GM19395 (cell line): Measurements from ENCODE around the gene MARK1.

Source experiments
- ATAC-seq: cut with Tn5 transposase; IDR thresholded peaks from one replicate; pipeline ENCODE4 v1.9.1; 2021; ENCODE audit warnings: mild to moderate bottlenecking, moderate library complexity; ENCODE audit not compliant: unreplicated experiment

The MARK1 gene

DNA sequence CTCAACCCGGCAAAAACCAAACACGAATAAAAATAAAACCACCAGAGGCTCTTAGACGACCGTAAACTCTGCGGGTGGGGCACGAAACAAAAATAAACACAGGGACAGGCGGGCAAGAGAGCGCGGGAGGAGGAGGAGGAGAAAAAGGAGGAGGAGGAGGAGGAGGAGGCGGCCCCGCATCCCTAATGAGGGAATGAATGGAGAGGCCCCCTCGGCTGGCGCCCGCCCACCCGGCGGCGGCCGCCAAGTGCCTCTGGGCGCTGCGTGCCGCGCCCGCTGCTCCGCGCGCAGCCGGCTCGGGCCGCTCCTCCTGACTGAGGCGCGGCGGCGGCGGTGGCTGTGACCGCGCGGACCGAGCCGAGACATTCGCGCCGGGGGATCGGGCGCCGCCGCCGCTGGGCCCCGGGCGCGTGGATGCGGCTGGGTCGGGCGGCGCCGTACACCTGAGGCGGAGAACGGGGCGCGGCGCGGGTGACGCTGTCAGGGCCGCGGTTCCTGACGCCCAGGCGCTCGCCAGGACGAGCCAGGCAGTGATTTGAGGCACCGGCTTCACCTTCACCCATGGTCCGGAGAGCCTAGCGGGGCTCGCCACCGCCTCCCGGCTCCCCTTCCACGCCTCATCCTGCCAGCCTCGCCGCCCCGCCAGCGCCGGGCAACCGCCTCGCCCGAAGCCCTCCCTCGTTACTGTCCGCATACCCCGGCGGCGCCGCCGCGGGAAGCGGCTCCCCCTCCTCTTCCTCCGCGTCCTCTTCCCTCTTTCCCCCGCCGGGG lies at the start of gene MARK1:
Gene MARK1 (plus strand): TSS at position 229 of the 771 bp plus-strand sequence. CDS start 687 bp downstream, outside the sequence.
- peak; percentile 64 for ATAC-seq

DNA sequence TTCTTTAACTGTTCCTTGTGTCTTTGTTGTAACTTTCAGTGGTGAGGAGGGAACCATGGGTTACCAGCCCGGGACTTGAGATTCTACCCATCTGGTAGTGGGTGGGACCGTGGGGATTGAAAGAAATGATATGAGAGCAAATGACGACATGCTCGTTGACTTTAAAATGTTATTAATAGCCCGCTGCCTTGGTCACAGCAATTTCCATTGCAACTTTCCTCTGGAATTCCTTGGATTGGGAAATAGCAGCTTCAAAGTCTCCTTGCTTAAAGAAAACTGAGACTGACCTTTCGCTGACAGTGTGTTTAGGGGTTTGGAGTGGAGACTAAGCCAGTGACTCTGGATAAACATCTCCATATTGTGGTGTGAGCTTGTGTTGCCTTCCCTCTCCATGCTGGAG lies 44.2 kb upstream of the MARK1 start:
- ATAC-seq, result no peak

DNA sequence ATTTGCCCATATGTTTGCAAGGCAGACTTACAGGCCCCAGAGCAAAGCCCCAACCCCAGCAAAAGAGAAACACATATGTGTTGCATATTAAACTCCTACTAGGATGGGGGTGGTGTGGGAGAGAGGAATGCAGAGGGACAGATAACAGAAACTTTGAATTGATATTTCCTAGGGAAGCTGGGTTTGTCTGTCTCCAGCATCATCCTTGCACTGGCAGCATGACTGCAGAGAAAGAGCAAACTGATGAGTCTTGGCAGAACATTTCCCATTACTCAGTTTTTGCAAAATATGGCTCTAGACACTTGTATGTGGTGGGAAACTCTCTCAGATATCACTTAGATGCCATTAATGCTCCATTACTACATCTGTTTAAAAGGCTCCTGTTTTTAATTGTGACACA lies 43.8 kb upstream of the MARK1 start:
- no peak for ATAC-seq

DNA sequence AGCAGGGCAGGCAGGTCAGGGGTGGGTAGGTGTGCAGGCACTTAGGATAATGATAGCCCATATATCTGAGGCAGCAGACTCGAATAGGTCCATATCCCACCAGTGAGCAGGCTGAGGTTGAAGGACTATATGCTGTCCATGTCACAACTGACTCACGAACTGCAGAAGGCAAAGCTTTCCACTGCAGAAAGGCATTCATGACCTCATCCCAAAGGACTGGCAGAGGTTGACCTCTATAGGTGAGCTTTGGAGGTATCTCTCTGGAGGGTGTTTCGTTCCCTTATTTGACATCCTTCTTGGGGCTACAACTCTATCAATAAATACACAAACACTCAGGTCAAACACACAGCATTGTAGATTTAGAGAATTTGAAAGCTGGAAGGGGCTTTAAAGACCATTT lies 42.8 kb upstream of the MARK1 start:
- no peak for ATAC-seq

DNA sequence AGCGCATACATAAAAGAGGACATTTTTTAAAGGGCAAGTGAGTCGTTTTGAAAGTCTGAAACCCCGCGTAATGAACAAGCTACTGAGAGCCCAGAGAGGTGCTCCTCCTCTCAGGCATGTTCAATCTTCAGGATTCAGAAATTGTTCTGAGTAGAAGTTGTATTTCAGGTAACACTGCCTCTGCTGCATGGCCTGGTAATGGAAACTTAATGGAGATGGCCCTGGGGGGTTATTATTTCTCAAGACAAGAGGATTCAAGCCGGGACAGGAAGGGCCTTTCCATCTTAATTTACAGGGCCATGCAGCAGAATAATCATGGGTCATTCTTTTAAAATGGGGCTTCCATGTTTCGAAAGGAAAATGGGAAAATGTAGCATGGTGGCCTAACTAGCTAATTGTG lies 42.1 kb upstream of the MARK1 start:
- no peak for ATAC-seq

DNA sequence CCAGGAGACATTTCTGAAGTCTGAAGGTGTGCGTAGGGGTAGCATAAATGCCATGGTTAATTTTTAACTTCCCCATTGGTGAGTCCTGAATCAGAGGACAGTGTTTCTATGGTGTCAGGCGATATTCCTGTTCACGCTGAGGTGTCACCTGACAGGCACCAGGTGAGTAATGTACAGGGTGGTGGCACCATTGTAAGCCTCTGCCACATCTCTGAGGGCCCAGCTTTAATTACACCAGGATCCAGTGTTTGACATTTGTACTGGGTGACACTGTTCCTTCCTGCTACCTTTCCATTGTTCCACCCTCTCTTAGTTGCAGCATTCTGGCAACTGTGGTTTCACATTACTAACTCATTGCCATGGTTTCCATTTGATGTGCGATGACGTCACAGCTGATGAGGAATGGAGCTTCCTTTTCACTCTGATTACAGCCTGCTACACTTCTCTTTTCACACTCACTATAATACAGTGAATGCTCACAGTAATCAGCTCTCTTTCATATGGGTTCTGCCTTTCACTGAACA lies 40.6 kb upstream of the MARK1 start:
- ATAC-seq, result no peak

DNA sequence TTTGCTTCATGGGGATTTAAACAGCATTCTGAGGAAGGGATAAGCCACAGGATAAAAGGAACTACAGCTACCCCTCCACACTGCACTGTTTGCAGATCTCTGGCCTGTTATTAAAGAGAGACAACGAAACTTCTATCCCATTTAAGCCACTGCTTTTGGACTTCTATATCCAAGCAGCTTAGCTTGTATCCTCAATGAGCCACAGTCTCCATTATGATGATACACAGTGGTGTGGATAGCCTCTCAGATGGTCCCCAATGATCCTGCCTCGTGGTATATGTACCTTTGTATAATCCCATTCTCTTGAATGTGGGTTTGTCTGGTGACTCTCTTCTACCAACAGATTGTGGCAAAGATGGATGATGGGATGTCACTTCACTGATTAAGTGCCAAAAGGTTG lies 36.0 kb upstream of the MARK1 start:
- no peak for ATAC-seq

DNA sequence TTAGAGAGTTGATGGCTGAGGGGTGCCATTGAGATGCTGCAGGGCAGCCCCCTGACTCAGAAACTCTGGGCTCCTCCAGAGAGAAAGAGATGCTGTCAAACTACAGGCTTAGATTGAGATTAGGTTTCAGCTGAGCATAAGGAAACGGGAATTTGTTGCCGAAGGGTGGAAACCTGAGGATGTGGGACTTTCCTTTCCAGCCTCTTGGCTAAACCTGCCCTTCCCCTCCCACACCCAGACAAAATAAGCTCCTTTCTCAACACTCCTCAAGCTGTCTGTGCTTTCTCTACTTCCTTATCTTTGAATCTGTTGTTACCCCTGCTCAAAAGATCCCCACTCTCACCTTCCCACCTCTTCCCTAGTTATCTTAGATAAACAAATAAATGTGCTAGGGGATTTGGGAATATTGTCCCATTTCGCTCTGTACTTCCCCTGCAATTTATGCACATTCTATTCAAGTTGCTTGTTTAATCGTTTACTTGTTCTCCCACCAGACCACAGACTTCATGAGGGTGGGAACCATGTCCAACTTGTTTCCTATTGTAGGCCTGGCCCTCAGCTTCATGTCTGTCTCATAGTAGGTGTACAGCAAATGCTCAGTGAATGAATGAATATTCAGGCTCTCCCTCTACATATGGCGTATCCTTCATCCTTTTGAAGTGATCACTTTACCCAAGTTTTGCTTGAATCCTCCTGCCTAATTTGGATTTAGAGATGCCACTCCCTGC lies 30.6 kb upstream of the MARK1 start:
- no peak for ATAC-seq

DNA sequence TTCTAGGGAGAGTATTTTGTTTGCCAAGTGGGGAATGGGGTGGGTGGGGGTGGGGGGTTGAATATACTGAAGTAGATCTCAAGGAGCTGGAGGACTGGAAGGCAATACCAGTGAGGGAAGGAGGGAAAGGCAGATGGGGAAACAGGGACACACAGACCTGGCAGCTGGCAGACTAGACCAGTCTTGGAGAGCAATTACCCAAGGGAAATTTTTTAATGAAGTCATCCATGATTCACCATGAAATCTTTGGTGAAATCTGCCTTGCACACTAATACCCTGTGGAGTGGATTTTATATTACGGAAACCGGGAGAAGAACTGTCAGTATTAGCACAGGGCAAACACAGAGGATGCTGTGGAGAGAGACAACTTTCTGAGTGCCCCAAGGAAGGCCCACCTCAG lies 29.7 kb upstream of the MARK1 start:
- no peak for ATAC-seq

DNA sequence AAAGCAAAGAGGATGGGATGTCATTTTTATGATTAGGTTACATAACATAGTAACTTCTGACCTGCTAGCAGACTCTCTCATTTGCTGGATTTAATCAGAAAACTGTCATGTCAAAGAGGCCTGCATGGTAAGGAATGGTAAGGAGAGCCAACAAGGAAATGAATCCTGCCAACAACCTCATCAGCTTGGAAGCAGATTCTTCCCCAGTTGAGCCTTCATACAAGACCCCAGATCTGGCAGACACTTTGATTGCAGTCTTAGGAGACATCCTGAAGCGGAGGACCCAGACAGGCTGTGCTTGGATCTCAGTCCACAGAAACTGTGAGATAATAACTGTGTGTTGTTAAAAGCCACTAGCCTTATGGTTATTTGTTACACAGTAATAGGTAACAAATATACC lies 27.6 kb upstream of the MARK1 start:
- no peak for ATAC-seq

DNA sequence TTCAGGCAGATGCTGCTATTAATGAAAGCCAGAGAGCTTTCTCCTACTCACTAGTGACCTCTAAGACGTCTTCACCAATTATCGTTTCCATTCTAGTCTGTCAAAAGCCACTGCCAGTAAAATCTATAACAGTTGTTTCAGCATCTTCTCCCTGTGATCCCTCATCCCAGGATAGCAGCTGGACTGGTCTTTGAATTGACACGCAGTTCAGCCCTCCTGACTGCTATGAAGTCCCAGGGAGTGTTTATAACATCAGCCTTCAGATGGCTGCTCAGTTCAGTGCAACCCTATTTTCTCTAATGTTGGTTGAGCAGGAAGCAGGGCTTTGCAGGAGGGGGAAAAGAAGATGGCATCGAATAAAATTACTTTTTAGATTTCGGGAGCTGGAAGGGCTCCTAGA lies 23.6 kb upstream of the MARK1 start:
- no peak for ATAC-seq

DNA sequence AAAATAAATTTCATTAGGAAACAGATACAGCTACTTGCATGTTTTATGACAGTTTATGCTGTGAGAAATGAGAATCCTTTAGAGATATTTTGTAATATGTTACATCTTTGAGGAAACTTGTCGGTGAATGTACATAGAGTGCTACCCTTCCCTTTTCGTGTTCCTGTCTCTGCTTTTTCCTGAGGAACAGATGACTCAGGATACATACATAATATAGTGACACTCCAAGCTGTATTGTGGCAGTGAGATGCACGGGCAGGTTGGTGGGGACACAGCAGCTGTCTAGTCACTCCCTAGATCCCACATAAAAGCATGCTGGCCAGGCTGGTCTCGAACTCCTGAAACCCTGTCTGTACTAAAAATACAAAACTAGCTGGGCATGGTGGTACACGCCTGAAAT lies 20.9 kb upstream of the MARK1 start:
- ATAC-seq, result no peak

DNA sequence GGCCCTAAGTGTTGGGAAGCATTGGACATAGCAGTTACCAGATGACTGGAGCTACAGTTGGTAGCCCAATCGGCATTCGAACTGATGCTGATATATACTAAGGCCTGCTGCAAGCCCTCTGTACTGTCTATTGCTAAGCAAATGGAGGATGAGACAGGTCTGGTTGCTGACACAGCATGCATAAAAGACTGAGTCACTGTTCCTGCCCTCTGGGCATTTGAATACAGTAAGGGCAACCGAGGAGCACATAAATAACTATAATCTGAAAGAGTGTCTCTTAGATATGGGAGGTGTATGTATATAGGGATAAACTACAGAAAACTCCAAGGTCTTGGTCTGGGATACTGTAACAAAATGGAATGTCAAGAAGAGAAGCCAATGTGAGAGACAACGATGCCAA lies 16.8 kb upstream of the MARK1 start:
- ATAC-seq, result no peak

DNA sequence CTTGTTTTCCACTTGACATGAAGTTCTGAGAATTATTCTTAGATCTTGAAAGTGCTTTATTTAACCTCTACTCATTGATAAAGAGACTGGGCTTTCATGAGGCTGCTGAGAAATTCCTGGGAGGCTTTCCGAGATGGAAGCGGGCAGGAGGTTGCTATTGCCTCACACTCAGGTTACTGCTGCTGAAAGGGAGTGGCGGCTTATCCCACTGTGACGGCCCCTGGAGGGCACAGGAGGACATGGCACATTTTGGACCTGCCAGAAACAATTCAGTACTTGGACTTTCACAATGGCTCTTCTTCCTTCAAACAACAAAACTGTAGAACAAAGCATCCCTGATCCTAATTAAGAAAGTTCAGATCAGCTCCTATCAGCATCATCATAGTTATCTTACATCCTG lies 16.2 kb upstream of the MARK1 start:
- ATAC-seq, result no peak

DNA sequence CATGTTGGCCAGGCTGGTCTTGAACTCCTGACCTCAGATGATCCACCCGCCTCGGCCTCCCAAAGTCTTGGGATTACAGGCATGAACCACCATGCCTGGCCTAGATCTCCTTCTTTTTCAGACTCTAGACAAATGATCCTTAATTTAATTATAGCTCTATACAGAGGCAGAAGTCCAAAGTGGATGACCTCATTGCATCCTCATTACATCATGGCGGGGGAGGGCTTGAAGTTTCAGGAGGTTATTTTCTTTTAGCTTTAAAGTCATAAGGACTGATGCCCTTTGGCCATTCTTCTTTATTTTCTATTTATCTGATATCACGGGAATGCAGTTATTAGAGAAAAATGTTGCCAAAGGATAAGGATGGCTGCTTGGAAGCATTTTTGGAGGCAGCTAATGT lies 14.1 kb upstream of the MARK1 start:
- ATAC-seq, result no peak

DNA sequence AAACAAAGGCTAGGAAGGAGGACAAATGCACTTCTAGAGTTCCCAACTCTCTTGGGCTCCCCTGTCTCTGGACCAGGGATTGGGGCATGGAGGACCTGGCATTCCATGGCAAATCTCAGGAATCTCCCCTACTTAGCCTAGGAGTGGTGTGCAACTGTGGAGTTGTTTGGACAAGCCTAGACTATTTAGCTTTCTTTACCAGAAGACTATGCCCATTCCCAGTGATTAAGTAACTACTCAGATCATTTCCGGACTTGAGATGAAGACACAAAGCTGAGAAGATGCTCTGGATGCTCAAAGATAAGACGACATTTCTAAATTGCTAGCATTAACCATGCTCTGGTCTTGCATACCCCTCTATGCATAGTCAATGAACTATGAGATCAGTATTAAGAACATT lies 13.7 kb upstream of the MARK1 start:
- no peak for ATAC-seq

DNA sequence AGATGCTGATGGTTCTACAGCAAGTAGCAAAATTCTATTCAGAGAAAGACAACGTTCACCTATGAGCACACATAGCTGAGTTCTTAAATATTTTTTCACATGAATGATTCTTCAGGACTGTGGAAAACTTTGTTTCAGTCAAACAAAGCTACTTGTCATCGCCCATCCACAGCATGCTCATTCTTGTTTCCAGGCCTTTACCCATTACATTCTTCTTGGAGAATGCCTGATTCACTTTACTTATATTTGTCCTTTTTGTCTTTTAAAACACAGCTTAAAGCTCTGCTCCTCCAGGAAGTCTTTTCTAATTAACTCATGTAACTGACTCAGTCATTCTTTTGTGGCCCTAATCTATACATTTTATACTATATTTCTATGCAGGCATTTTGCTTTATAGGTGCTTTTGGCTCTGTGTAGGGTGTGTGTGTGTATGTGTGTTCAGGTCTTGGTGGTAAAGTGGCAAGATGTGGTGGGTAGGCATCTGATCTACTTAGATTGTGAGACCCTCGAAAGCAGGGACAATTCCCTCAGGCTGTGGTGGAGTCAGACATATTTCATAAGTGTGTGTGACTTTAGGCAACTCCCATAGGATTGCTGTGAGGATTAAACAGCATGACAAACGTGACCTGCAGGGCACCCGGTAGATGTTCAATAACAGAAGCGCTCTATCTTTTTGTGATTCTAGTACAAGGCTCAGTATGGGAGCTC lies 11.8 kb upstream of the MARK1 start:
- no peak for ATAC-seq

DNA sequence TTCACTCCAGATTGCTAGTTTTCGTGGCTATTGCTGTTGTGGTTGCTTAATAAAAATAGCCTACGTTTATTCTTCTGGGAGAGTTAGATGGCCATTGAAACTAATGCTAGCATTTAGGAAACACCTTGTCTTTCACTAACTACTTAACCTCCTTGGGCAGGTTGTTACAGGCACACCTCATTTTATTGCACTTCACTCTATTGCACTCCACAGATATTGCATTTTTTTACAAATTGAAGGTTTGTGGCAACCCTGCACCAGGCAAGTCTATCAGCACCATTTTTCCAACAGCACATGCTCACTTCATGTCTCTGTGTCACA lies 11.3 kb upstream of the MARK1 start:
- ATAC-seq, result no peak

DNA sequence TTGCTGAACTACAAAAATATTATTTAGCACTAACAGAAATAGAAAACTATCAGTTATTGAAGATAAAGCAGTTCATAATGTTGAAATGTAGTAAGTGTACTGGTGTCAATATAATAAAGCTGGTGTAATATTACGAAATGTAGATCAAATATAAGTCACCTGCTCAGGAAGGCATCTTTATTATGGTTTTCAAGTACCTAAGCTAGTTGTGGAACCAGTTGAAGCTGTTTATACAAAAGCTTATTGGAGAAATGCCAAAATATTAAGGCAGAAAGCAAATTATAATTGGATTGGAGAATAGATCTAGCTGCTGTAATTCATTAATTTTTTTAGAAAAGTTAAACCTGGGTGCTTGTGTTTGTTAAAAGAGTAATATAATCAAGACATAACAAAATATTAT lies 6.2 kb upstream of the MARK1 start:
- no peak for ATAC-seq

DNA sequence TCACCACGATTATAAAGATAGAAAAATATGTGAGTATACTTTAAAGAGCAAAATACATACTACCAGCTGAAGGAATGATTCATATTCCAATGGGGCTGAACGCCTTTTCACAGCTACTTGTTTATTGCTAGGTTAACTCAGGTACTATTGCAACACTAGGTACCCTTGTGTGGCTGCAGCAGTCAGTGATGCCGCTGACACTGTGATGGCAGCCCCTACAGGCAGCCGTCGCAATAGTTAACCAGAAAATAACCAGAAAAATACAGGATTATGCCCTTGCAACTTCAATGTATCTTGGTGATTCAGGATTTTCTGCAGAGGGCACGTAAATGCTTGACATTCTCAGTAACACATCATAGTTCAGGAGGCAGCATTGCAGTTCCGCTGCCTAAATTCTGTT lies 1.6 kb upstream of the MARK1 start:
- ATAC-seq, result no peak

DNA sequence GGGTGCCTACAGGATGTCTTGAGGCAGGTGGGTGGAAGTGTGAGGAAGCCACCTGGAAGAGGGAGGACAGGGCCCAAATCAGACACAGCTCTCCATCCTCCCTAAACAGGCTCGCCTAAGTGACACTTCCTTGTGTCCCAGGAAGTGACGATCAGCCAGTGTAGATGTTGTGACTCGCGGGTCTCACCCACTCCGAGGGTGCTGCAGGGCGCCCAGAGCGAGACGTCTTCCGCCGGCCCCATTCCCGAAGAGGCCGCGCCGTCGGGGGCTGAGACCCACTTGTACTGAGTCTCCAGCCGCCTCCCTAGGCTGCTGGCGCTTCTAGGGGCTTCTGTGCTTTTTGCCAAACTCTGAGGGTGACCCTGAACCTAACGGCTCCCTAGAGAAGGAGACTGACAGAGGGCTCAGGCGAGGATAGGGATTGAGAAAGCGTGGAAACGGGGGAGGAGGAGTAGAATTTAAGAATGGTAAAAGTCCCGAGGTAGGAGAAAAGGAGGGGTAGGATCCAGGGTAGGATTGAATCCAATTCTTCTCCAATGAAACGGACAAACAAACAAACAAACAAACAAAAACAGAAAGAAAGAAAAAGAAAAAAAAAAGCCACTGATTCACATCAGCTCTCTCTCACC lies 543 bp upstream of the MARK1 start:
- no peak for ATAC-seq
